GM21423 (cell line): ENCODE data around the gene SPATA25.

ENCODE experiments used
- ATAC-seq: cut with Tn5 transposase; IDR thresholded peaks from one replicate; pipeline ENCODE4 v1.9.1; 2021; ENCODE audit warnings: mild to moderate bottlenecking, moderate library complexity; ENCODE audit not compliant: unreplicated experiment

The SPATA25 gene

DNA sequence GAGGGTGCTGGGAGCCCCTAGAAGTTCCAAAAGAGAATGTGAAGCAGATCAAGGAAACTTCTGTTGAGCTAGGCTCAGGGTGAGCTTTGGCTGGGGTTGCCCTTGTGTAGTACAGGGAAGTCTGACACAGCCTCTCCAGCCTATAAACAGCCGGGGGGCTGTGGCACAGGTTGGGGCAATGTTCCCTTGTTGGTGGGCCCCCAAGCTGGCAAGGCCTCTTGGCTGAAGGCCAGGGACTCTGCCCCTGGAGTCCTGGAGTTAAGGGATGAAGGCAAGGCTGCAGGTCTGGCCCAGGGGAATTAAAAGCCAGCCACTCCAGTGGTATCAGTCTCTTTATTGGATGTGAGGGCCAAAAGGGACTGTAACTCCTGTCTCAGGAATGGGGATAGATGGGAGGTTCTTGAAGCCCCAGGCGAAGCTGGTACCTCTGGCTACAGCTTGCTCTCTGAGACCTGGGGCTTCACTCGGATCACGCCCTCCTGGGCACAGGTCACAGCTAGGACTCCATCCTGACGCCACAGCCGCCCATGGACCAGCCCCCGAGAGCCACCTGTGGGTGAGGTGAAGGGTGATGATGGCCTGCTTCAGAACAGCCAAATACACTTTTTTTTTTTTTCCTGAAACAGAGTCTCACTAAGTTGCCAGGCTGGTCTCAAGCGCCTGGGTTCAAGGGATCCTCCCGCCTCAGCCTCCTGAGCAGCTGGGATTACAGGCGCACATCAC, 45.9 kb downstream of the SPATA25 start:
- no peak for ATAC-seq

DNA sequence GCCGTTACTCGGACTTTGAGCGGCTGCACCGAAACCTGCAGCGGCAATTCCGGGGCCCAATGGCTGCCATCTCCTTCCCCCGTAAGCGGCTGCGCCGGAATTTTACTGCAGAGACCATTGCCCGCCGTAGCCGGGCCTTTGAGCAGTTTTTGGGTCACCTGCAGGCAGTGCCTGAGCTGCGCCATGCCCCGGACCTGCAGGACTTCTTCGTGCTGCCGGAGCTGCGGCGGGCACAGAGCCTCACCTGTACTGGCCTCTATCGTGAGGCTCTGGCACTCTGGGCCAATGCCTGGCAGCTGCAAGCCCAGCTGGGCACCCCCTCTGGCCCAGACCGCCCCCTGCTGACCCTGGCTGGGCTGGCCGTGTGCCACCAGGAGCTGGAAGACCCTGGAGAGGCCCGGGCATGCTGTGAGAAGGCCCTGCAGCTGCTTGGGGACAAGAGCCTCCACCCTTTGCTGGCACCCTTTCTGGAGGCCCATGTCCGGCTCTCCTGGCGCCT, 46.7 kb downstream of the SPATA25 start:
- no peak for ATAC-seq

GRCh38 chr20:45836841-45837240, 50.6 kb downstream of the SPATA25 start:
- ATAC-seq = no peak
